ENCODE measurements around the gene ZNF292. TPM values are rescaled to one million over a fixed set of nuclear protein-coding genes. Genes with fewer than 3 reads are reported as not detected.
A peak's percentile ranks its signal among the peaks of the same experiment; 100 is the strongest.

ZNF292 gene
- polyA plus RNA-seq, 1 of the 3 experiments (the other 2 are of a cell fraction), result 3.2 TPM

DNA sequence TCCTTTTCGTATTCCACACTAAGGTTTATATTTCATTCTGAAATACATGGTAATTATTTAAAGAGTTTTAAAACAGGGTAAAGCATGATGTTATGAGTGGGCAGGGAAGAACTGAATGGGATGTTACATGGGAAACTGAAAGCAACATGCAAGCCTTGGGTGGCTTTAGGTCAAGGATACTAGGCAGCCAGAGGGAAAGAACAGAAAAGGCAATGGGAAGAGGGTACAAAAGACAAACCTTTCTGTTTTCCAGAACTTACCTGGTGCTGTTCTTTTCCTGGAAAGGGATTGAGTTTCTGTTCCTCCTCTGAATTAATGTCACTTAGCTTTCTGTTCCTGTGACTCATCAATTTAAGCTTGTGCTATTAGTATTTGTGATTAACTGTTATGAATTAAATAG lies 95.9 kb downstream of the ZNF292 start:
- Histone ChIP-seq H3K9me3 (no peaks in the 10 kb centered on the region), H3F3A (replicated peaks; ENCODE audit: insufficient read depth) (peaks cover 4% of the 10 kb centered on the region), H3K4me2 (no peak overlapping the region), H3K79me2 (ENCODE audit: insufficient read depth) (0 out of 2 replicates have a peak, but pooled peaks cover 4% of the 10 kb centered on the region), H3K36me3 (replicated peaks in 1 of 2; ENCODE audit: control insufficient read depth in 1 of 2, insufficient read depth in 2 of 2, low read length in 1 of 2) (peaks cover 46 to 65% of the 10 kb centered on the region in 2 experiments), H3K9ac (no peak overlapping the region), H3K4me3 (ENCODE audit: low read depth in 2 of 2, low read length in 1 of 2) (no peak overlapping the region), H3K27me3 (ENCODE audit: insufficient read depth) (no peaks in the 10 kb centered on the region), H3K4me1 (ENCODE audit: control insufficient read depth in 1 of 2, insufficient read depth in 2 of 2, low read depth in 1 of 2, low read length in 1 of 2) (no peaks in the 10 kb centered on the region), H3K27ac (ENCODE audit: low read depth in 2 of 2, low read length in 1 of 2) (peak overlapping the region in 1 of 2 experiments; percentile 3; a peak in 1 of 4 replicates), H3K9me2 (no peaks in the 10 kb centered on the region), H2AFZ (ENCODE audit: low read depth) (no peak overlapping the region), H4K20me1 (ENCODE audit: insufficient read depth) (no peaks in the 10 kb centered on the region)
- TF ChIP-seq MXI1 (IDR thresholded peaks at IDR 0.05; ENCODE audit: low read depth, low read length), result no peak
- TF ChIP-seq, protein P1, sequence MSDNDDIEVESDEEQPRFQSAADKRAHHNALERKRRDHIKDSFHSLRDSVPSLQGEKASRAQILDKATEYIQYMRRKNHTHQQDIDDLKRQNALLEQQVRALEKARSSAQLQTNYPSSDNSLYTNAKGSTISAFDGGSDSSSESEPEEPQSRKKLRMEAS (IDR thresholded peaks at IDR 0.05; ENCODE audit: low read depth), result no peak
- TF ChIP-seq TAF1 (IDR thresholded peaks at IDR 0.05; ENCODE audit: borderline replicate concordance, low read depth, low read length), result no peak
- TF ChIP-seq RAD21 (IDR thresholded peaks at IDR 0.05; ENCODE audit: low read length), result no peak
- TF ChIP-seq MEF2A (IDR thresholded peaks at IDR 0.05; ENCODE audit: borderline replicate concordance, low read depth), result no peak
- no peak for TF ChIP-seq CHD2 (IDR thresholded peaks at IDR 0.05; ENCODE audit: low read length, partially characterized antibody)
- TF ChIP-seq EP300 (IDR thresholded peaks at IDR 0.05; ENCODE audit: borderline replicate concordance in 1 of 2, low read depth in 1 of 2, low read length in 1 of 2), result no peak
- TF ChIP-seq SIN3A (IDR thresholded peaks at IDR 0.05; ENCODE audit: borderline replicate concordance, low read depth, low read length), result no peak
- TF ChIP-seq GABPA (IDR thresholded peaks at IDR 0.05; ENCODE audit: low read depth), result no peak
- no peak for TF ChIP-seq FOSL2 (IDR thresholded peaks at IDR 0.05; ENCODE audit: borderline replicate concordance, low read depth)
- no peak for TF ChIP-seq FOXM1 (IDR thresholded peaks at IDR 0.05; ENCODE audit: low read depth)
- TF ChIP-seq RCOR1 (IDR thresholded peaks at IDR 0.05; ENCODE audit: low read length), result no peak
- no peak for DNase-seq
- 97% methylated on average over 1 of the region's 1 CpG for WGBS (ENCODE audit: low lambda C conversion rate)
- CTCF ChIA-PET, result no interaction called here
- POLR2A ChIA-PET, result no interaction called here

DNA sequence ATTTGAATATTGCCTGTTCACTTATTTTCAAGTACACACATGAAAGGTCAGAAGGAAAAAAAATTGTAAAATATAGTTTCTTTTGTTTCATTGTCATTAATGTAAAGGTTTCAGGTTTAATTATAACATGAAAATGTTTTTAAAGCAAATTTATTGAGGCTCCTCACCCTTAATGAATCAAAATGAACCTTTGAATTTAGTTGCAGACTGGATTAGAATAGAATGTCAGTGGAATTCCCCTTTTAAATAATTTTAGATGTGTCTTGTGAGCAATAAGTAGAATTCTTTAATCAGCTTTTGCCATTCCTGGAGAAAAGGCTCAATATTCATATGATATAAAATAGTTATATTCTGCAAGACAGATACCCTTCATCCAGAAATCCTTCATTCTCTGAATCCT lies 96.4 kb downstream of the ZNF292 start:
- Histone ChIP-seq H3K4me3 (ENCODE audit: low read depth in 2 of 2, low read length in 1 of 2) (no peak overlapping the region), H3K4me2 (no peak overlapping the region), H3K27ac (ENCODE audit: low read depth in 2 of 2, low read length in 1 of 2) (no peak overlapping the region), H2AFZ (ENCODE audit: low read depth) (no peak overlapping the region), H3F3A (replicated peaks; ENCODE audit: insufficient read depth) (peaks cover 4% of the 10 kb centered on the region), H4K20me1 (ENCODE audit: insufficient read depth) (no peaks in the 10 kb centered on the region), H3K36me3 (replicated peaks in 1 of 2; ENCODE audit: control insufficient read depth in 1 of 2, insufficient read depth in 2 of 2, low read length in 1 of 2) (peaks cover 50 to 64% of the 10 kb centered on the region in 2 experiments), H3K9me3 (no peaks in the 10 kb centered on the region), H3K4me1 (ENCODE audit: control insufficient read depth in 1 of 2, insufficient read depth in 2 of 2, low read depth in 1 of 2, low read length in 1 of 2) (no peaks in the 10 kb centered on the region), H3K9ac (no peak overlapping the region), H3K27me3 (ENCODE audit: insufficient read depth) (no peaks in the 10 kb centered on the region), H3K9me2 (no peaks in the 10 kb centered on the region), H3K79me2 (ENCODE audit: insufficient read depth) (0 out of 2 replicates have a peak, but pooled peaks cover 4% of the 10 kb centered on the region)
- no peak for TF ChIP-seq CHD2 (IDR thresholded peaks at IDR 0.05; ENCODE audit: low read length, partially characterized antibody)
- no peak for TF ChIP-seq GATA2 (CRISPR knock-in tag; IDR thresholded peaks at IDR 0.05)
- TF ChIP-seq FOXJ3 (CRISPR knock-in tag; IDR thresholded peaks at IDR 0.05), result no peak
- TF ChIP-seq, protein P2, sequence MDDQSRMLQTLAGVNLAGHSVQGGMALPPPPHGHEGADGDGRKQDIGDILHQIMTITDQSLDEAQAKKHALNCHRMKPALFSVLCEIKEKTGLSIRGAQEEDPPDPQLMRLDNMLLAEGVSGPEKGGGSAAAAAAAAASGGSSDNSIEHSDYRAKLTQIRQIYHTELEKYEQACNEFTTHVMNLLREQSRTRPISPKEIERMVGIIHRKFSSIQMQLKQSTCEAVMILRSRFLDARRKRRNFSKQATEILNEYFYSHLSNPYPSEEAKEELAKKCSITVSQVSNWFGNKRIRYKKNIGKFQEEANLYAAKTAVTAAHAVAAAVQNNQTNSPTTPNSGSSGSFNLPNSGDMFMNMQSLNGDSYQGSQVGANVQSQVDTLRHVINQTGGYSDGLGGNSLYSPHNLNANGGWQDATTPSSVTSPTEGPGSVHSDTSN (IDR thresholded peaks at IDR 0.05), result no peak
- TF ChIP-seq GABPA (IDR thresholded peaks at IDR 0.05; ENCODE audit: low read depth), result no peak
- TF ChIP-seq, protein P3, sequence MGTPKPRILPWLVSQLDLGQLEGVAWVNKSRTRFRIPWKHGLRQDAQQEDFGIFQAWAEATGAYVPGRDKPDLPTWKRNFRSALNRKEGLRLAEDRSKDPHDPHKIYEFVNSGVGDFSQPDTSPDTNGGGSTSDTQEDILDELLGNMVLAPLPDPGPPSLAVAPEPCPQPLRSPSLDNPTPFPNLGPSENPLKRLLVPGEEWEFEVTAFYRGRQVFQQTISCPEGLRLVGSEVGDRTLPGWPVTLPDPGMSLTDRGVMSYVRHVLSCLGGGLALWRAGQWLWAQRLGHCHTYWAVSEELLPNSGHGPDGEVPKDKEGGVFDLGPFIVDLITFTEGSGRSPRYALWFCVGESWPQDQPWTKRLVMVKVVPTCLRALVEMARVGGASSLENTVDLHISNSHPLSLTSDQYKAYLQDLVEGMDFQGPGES (IDR thresholded peaks at IDR 0.05; ENCODE audit: low read depth, low read length), result no peak
- TF ChIP-seq, protein P4, sequence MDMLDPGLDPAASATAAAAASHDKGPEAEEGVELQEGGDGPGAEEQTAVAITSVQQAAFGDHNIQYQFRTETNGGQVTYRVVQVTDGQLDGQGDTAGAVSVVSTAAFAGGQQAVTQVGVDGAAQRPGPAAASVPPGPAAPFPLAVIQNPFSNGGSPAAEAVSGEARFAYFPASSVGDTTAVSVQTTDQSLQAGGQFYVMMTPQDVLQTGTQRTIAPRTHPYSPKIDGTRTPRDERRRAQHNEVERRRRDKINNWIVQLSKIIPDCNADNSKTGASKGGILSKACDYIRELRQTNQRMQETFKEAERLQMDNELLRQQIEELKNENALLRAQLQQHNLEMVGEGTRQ (IDR thresholded peaks at IDR 0.05; ENCODE audit: borderline replicate concordance, low read depth, low read length), result no peak
- no peak for DNase-seq
- ChIA-PET CTCF (no interaction called here), POLR2A (no interaction called here)

Measured in SK-N-SH (cell line).